Measurements from ENCODE around the gene ALDH4A1.

The ALDH4A1 gene

DNA sequence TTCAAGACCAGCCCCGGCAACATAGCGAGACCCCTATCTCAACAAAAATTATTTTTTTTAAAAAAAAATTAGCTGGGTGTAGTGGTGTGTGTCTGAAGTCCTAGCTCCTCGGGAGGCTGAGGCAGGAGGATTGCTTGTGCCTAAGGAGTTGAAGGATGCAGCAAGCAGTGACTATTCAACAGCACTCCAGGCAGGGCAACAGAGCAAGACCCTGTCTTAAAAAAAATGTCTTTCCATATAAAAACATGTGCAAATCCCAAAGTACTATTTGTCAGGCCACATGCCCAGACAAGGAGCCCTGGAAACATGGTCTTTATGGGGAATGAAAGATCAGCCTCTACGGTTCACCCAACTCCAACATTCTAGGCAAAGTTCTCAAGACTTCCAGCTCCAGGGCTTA lies 40.8 kb upstream of the ALDH4A1 start:
- Histone ChIP-seq H3K4me3 (ENCODE audit: low read length) (no peak overlapping the region), H3K9ac (ENCODE audit: low read length) (no peak overlapping the region), H3K4me1 (ENCODE audit: low read length) (peaks cover 5% of the 10 kb centered on the region), H3F3A (ENCODE audit: insufficient read depth, low read length) (no peaks in the 10 kb centered on the region), H3K36me3 (replicated peaks; ENCODE audit: insufficient read depth, low read length) (no peaks in the 10 kb centered on the region), H3K4me2 (ENCODE audit: low read depth, low read length) (no peak overlapping the region), H3K9me3 (replicated peaks; ENCODE audit: insufficient read depth, low read length) (no peaks in the 10 kb centered on the region), H3K27me3 (replicated peaks; ENCODE audit: insufficient read depth, low read length) (no peaks in the 10 kb centered on the region), H3K27ac (ENCODE audit: low read length) (no peak overlapping the region), H2AFZ (ENCODE audit: low read length) (no peak overlapping the region), H3K79me2 (ENCODE audit: low read length) (peaks cover 77% of the 10 kb centered on the region), H3K9me2 (replicated peaks; ENCODE audit: insufficient read depth, low read length) (no peaks in the 10 kb centered on the region), H4K20me1 (ENCODE audit: insufficient read depth, low read length) (no peaks in the 10 kb centered on the region)
- DNase-seq: no peak
- no peak for TF ChIP-seq EZH2phosphoT487 (IDR thresholded peaks at IDR 0.05; ENCODE audit: low read length)
- TF ChIP-seq, protein P1, sequence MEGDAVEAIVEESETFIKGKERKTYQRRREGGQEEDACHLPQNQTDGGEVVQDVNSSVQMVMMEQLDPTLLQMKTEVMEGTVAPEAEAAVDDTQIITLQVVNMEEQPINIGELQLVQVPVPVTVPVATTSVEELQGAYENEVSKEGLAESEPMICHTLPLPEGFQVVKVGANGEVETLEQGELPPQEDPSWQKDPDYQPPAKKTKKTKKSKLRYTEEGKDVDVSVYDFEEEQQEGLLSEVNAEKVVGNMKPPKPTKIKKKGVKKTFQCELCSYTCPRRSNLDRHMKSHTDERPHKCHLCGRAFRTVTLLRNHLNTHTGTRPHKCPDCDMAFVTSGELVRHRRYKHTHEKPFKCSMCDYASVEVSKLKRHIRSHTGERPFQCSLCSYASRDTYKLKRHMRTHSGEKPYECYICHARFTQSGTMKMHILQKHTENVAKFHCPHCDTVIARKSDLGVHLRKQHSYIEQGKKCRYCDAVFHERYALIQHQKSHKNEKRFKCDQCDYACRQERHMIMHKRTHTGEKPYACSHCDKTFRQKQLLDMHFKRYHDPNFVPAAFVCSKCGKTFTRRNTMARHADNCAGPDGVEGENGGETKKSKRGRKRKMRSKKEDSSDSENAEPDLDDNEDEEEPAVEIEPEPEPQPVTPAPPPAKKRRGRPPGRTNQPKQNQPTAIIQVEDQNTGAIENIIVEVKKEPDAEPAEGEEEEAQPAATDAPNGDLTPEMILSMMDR (IDR thresholded peaks at IDR 0.05; ENCODE audit: low read length): no peak
- no peak for TF ChIP-seq EZH2 (optimal IDR thresholded peaks at IDR 0.05; ENCODE audit: low read depth, low read length)

DNA sequence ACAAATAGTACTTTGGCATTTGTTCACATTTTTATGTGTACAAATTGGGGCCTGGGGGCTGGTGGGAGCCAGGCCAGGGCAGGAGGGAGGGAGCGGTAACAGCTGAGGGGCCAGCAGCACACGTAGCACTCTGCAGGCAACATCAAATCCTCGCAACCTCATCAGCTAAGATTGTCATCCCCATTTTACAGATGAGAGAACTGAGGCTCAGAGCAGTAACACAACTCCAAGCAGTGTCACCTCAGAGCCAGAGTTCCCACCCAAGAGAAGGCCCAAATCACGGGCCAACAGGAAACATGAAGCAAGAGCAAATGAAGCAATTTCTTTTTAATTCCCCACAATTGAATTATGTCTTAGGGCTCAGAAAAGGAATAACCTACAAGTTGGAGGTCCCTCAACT lies 40.0 kb upstream of the ALDH4A1 start:
- Histone ChIP-seq H3K9me2 (replicated peaks; ENCODE audit: insufficient read depth, low read length) (no peaks in the 10 kb centered on the region), H3K27me3 (replicated peaks; ENCODE audit: insufficient read depth, low read length) (no peaks in the 10 kb centered on the region), H3K9ac (ENCODE audit: low read length) (no peak overlapping the region), H3K9me3 (replicated peaks; ENCODE audit: insufficient read depth, low read length) (no peaks in the 10 kb centered on the region), H2AFZ (ENCODE audit: low read length) (no peak overlapping the region), H3K27ac (ENCODE audit: low read length) (no peak overlapping the region), H3K4me3 (ENCODE audit: low read length) (no peak overlapping the region), H4K20me1 (ENCODE audit: insufficient read depth, low read length) (no peaks in the 10 kb centered on the region), H3K36me3 (replicated peaks; ENCODE audit: insufficient read depth, low read length) (no peaks in the 10 kb centered on the region), H3K4me1 (ENCODE audit: low read length) (no peaks in the 10 kb centered on the region), H3K79me2 (ENCODE audit: low read length) (peaks cover 72% of the 10 kb centered on the region), H3K4me2 (ENCODE audit: low read depth, low read length) (no peak overlapping the region), H3F3A (ENCODE audit: insufficient read depth, low read length) (no peaks in the 10 kb centered on the region)
- DNase-seq: no peak
- TF ChIP-seq, protein P1 (IDR thresholded peaks at IDR 0.05; ENCODE audit: low read length): no peak
- TF ChIP-seq EZH2phosphoT487 (IDR thresholded peaks at IDR 0.05; ENCODE audit: low read length): no peak
- no peak for TF ChIP-seq EZH2 (optimal IDR thresholded peaks at IDR 0.05; ENCODE audit: low read depth, low read length)

DNA sequence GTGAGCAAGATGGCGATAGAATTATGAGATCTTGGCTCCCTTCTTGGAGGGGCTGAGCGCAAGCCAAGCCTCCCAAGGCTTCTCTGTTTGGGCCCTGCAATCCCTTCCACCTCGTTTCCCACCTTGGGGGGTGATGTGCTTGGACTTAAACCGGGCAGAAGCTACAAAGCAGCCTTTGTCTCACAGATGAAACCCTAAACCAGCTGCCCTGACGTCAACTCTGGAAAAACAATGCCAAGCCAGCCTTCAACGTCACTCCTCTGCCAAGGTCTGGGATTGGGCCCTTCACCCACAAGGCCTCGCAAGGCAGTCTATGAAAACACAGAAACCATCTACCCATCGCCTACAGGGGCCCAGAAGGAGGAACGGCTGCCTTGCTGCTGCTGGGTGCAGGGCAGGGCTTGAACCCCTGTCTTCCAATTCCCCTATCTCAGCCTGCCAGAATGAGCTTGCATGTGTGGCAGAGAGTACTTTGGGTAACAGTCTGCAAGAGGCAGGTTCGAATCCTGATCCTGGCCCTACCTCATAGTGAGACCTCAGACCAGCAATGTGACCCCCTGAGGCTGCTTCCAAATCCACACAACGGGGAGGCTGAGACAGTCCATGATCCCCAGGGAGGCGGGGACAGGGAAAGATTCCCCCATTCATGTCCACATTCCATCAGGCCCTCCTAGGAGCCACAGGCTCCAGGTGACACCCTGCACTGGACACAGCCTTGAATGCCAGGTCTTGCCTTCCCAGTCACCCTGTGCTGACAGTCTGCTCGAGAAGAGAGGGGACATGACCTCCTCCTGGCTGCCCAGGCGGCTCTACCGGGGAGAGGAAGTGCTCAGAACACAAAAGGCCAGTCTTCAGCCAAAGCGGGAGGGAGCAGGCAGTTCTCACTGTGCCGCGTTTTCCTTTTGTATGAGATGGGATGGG lies 39.1 kb upstream of the ALDH4A1 start:
- Histone ChIP-seq H2AFZ (ENCODE audit: low read length) (no peak overlapping the region), H3K4me1 (ENCODE audit: low read length) (no peaks in the 10 kb centered on the region), H3K9me3 (replicated peaks; ENCODE audit: insufficient read depth, low read length) (no peaks in the 10 kb centered on the region), H3K9ac (ENCODE audit: low read length) (no peak overlapping the region), H3K4me3 (ENCODE audit: low read length) (no peak overlapping the region), H3K36me3 (replicated peaks; ENCODE audit: insufficient read depth, low read length) (no peaks in the 10 kb centered on the region), H3K27me3 (replicated peaks; ENCODE audit: insufficient read depth, low read length) (no peaks in the 10 kb centered on the region), H3K27ac (ENCODE audit: low read length) (no peak overlapping the region), H3F3A (ENCODE audit: insufficient read depth, low read length) (no peaks in the 10 kb centered on the region), H4K20me1 (ENCODE audit: insufficient read depth, low read length) (no peaks in the 10 kb centered on the region), H3K4me2 (ENCODE audit: low read depth, low read length) (no peak overlapping the region), H3K79me2 (ENCODE audit: low read length) (peaks cover 64% of the 10 kb centered on the region), H3K9me2 (replicated peaks; ENCODE audit: insufficient read depth, low read length) (no peaks in the 10 kb centered on the region)
- TF ChIP-seq EZH2phosphoT487 (IDR thresholded peaks at IDR 0.05; ENCODE audit: low read length): no peak
- TF ChIP-seq, protein P1 (IDR thresholded peaks at IDR 0.05; ENCODE audit: low read length): no peak
- no peak for TF ChIP-seq EZH2 (optimal IDR thresholded peaks at IDR 0.05; ENCODE audit: low read depth, low read length)
- DNase-seq: no peak
